HG03025 (cell line): ENCODE data around the gene SLC9A9.

ENCODE experiments used
- ATAC-seq: cut with Tn5 transposase; IDR thresholded peaks from one replicate; pipeline ENCODE4 v1.9.1; 2021; ENCODE audit warnings: mild to moderate bottlenecking, moderate library complexity; ENCODE audit not compliant: unreplicated experiment, low FRiP score

The SLC9A9 gene

DNA sequence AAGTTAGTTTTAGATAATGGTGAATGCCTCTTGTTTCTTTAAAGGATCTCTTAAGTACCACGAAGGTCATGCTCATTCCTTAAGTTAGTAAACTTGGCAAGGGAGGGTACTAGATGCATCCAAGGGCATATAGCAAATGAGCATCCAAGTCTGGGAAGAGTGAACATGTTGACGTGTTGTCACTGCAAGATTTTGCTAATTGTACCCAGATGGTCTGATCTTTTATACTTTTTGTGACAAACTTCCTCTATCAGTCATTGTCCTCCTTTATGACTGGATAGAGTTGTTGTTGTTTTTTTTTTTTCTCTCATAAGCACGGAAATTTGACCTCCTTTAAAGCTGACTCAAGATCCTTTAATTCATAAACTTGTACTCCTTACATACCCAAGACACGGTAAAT, 607.4 kb downstream of the SLC9A9 start:
- no peak for ATAC-seq

DNA sequence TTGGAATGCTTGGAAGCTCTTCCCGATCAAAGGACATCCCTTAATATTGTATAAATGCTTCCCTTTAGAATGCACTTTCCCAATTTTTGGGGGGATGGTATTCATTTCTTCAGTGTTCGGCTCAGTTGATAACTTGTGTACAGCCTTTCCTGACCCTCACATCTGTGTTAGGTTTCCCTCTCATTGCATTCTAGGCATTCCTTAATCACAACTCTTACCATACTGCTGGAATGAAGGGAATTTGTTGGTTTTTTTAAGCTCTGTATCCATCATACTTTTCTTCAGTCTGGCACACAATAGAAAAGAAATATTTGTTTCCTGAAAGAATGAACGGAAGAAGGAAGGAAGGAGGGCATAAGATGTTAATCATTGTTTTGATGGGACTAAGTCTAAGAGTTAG, 609.2 kb downstream of the SLC9A9 start:
- no peak for ATAC-seq

DNA sequence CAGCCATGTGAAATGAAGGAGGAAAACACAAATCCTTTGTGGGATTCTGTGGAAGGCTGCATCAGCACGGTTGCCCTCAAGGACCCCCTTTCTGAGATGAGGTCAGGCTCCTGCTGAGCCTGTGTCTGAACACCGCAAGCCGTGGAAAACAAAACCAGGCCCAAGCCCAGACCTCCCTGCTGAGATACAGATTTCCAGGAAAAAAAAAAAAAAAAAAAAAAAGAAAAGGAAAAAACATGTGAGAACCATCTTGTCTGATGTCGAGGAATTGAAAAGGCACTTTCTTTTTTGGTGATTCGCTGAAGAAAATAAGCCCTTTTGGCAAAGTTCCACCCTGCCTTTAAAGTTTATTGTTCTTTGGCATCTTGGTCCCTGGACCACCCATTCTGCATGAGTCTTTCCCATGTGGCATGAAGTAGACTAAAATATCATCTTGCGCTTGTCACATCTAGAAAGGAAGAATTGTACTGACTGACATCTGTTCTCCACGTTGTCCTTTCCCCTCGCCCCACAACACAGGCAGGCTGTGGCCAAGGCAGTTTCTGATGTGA, 611.1 kb downstream of the SLC9A9 start:
- no peak for ATAC-seq

DNA sequence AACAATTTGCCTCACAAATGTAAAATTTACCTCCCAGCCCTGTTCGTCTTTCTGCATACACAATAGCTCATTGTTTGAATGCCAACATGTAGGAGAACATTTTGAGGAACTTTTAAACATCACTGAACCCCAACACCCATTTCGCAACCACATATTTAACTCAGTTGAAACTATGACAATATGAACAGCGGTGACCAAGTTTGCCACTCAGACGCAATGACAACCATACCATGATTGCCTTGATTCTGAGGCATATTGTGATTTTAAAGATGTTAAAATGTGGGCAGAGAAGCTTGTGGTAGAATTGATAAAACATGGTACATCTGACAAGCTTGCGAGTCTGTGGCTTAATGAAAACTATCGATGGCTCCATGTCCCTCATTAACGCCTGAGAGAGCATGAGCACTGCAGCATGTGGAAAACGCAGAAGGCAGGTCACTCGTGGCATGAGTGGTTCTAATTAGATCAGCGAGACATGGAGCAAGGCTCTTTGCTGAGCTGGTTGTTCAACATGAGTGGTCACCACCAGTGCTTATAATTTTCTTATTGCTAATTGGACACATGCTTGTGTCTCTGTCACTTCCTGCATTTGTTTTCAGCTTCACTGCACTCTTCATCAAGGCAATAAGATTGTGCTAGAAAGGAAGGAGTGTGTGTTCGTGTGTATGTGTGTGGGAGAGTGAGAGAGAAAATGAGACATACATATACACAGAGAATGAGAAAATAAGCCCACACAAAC, 611.9 kb downstream of the SLC9A9 start:
- no peak for ATAC-seq

DNA sequence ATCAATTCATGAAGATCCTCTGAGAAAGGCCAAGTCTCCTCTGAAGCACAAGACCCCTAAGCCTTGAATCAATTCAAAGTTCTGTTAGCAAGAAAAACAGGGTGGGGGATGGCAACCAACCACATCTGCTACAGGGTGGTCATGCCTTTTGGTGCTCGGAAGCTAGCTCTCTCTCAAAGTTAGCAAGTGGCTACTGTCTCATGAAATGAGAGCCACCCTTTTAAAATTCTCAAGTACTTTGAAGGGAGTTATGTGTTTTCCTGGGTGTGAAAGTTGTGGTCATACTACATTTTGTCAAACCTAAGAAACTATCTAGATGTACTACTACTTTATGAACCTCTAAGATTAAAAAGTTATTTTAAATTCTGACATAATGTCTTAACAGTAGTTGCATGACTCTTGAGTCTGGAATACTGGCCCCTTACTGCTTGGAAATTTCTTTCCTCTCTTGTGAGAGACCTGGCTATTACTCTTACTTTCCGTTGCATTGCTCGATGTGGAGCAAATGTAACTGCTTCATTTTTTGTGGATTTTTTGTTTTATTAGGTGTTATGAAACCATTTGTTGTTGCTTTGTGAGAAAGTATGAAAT, 612.6 kb downstream of the SLC9A9 start:
- ATAC-seq, result no peak

DNA sequence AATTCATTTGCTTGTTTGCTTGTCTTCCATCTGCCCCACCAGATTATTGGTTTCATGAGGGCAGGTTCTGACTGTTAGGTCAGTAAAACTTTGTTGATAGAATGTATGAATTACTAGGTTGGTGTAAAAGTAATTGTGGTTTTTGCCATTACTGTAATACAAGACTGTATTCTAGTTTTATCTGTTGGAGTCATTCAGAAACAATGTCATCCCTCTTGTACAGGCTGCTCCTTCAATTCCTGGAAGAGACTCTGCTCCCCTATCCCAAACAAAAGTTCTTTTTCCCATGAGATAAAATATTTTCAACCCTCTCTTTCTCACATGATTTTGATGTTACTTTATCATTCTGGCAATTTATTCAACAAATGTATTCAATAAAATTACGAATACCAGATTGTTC, 613.7 kb downstream of the SLC9A9 start:
- ATAC-seq, result no peak

DNA sequence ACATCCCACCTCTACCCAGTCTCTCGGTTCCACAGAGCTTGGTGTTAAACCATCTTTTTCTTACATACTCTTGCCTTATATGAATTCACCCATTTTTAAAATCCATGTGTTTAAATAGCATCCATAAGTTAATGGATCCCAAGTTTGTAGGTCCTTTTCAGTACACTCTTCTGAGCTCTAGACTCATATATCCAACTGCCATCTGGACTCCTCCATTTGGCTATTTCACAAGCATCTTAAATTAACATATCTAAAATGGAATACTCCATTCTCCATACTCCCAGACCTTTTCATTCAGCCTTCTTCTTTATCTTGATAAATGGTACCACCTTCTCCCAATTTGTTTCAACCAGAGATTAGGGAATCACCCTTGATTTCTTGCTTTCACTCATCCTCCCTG, 615.3 kb downstream of the SLC9A9 start:
- ATAC-seq, result no peak

DNA sequence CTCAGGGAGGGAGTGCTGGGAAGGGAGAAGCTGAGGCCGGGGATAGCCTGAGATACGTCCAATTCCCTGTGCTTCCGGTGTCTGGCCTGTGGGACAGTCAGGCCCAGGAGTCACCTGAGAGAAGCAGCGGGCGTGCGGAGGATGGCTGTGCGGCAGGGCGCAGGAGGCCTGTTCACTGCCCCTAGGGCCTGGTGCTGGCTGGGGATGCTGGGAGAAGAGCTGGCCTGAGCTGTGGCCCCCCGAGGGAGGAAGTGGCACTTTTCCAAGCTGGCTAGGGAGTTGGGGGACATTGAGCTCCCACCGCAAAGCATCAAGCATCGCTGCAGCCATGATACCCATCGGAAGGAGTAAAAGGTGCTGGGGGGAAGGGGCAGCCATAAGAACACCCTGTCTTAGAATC, 619.9 kb downstream of the SLC9A9 start:
- ATAC-seq, result no peak

DNA sequence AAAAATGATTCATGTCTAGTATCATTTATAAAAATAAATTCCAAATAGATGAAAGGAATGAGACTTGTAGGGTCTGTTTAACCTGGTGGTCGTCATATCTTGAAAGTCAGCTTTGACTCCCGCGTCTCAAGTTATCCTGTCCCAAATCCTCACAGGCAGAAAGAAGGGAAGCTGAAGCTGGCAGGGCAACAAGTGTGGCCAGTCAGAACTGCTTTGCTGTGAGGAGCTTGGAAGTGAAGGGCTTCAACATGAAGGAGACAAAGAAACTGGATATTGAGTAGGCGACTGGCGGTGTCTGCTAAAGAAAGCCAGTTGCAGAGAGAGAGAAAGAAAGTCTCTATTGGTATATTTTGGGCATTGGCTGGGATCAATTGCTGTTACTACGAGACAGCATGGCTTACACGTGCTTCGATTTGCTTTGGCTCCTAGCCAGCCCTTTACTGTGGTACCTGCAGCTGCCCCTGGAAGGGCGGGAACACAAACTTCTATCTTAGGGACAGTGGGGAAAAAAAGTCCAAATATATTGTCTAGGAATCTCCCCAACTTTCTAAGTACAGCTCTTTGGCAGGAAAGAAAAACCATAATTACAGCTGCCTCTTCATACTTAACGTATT, 621.5 kb downstream of the SLC9A9 start:
- no peak for ATAC-seq

DNA sequence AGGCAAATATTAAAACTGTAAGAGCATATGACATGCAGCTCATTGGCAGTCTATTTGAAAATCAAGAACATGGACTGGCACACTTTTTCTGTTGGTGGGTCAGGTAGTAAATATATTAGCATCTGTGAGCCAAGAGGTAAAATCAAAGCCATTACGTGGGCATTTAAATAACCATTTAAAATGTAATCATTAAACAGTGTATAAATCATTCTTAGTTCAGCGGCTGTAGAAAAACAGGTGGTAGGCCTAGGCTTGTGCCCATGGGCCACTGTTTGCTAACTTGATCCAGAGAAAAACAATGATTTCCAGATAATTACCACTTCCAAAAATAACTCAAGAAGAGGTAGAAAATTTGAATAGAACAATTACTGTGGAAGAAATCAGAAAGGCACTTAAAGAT, 623.6 kb downstream of the SLC9A9 start:
- no peak for ATAC-seq

DNA sequence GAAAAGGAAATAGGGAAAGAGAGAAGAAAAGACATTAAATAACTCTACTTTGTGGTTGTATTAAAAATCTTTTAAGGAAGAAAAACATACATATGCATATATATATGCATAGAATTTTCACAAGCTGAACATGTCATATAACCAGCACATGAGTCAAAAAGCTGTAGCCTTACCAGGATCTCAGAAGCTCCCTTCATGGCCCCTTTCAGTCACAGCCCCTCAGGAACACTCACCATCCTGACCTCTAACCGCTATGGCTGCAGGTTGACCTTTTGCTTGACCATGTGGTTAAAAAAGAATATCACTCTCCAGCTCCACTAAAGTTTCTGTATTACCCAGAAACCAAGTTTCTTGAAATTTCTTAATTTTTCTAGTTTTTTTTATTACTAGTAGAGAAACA, 625.3 kb downstream of the SLC9A9 start:
- no peak for ATAC-seq

DNA sequence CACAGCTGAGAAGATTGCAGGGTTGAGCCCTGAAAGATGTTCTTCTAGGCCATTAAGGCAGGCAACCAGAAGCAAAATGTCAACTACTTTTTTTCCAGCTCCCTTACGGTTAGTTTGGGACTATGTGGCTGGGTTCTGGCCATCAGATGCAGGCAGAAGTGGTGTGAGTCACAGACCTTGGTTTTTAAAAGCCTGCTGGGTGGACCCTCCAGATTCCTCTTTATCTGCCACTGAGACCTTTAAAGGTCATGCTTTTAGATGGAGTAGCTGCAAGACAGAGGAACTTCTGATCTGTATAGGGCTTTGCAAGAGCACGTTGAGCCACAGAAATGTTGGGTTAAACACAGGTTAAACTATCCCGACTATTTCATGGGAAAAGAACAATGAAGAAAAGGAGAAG, 625.8 kb downstream of the SLC9A9 start:
- ATAC-seq, result no peak

DNA sequence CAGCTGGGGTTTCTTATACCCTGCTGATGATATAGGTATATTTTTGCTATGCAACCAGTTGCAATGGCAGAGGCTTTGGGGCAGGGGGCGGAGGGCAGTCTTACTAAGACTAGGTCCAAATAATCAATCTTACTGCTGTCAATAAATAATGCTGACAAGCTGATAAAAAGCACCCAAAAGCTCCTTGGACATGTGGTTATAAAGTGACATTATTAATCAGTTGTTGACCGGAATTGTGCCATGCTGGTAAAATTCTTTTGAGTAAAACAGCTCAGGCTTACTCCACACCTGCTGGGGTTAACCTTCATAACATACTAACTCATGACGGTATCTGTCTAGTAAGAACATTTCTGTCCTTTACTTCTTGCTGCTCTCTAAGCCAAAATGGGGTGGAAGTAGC, 626.8 kb downstream of the SLC9A9 start:
- ATAC-seq, result no peak

DNA sequence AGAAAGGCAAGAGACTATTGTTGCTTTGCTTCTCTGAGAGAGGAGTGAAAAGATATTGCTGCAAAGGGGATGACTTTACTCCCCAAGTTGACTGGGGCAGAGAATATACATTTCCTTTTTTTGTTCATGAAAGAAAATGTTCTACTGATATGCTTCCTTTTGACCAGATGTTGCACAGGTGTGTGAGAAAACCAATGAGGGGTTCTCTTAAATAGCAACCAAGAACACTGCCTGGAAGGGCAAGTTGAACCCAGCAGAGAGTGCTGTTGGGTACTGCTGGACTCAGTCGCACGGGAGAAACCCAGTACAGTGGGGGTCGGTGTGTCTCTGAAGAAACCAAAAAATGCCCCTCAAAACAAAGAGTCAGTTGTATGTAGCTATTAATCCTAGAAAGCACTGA, 627.5 kb downstream of the SLC9A9 start:
- no peak for ATAC-seq

DNA sequence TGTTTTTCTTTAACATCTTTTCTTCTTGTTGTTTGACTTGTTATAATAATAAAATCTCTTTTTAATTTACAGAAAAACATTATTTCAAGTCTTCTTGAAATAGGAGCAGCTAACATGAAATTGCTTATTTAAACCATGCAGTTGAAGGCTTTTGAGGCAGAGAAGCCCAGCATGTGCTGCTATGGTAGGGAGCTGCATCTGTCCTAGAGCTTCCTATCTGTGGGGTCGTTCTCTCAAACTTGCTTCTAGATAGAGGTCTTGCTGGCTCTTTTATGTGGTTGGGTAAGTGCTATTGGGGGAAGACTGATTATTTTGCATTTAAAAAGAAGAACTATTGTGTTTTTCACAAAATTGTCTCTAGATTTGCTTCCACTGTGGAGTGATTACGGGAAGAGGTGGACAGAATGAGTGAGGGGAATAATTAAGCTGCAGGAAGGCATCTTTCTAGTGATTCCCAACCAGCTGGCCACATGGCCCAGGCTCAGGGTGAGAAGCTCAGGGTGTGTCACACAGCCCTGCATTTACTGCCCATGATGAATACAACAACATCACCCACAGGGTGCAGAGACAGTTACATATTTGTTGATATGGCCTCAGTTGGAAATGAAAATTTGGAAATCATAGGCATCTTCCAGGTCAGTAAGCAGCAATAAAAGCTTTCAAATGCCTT, 630.0 kb downstream of the SLC9A9 start:
- no peak for ATAC-seq

DNA sequence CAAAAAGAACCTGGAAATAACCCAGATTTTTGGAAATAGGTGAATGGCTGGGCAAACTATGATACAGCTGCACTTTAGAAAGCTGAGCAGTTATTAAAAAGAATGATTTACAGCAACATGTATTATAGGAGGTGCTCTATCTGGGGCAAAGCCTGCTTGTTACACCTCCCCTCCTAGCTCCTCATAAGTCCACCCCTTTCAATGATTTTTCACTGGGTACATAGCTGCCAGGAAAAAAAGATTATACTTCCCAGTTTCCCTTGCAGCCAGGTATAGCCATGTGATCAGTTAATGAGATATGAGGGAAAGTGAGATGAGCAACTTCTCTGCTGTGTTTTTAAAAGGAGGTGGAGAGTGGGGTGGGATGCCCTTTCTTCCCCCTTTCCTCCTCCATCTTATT, 631.0 kb downstream of the SLC9A9 start:
- ATAC-seq, result no peak

DNA sequence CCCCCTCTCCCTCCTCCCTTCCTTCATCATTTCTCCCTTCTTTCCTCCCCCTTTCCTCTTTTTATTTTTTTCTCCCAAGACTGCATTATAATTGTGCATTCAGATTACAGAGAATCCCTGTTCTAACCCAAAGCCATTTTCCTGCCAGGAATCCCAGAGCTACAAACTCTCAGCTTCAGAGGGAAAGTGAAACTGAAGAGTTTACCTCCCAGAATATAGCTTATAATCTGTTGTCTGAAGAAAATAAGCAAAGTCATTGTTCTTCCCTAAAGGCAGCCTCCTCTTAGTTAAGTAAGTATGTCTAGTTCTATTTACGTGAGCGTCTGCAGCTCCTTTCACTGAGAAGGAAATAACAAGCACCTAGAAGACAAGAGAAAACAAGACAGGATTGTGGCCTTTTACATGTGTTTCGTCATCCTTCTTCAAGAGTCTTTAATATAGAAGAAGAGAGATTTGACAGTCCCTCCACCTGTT, 631.5 kb downstream of the SLC9A9 start:
- ATAC-seq, result no peak
